ENCODE data around the gene TES. TPM values are rescaled to one million over a fixed set of nuclear protein-coding genes. Genes with fewer than 3 reads are reported as not detected.

TES gene
- total RNA-seq, 2 donors from 2014 or later = 18.0 to 23.3 TPM

DNA sequence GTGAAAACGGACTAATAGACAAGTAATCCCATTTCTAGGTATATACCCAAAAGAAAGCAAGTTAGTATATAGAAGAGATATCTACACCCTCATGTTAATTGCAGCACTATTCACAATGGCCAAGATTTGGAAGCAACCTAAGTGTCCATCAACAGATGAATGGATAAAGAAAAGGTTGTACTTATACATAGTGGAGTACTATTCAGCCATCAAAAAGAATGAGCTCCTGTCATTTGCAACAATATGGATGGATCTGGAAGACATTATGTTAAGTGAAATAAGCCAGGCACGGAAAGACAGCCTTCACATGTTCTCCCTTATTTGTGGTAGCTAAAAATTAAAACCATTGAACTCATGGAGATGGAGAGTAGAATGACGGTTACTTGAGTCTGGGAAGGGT, 88.2 kb downstream of the TES start:
- H3K36me3 ChIP-seq = no peaks in the 10 kb centered on the region
- H3K9me3 ChIP-seq = no peaks in the 10 kb centered on the region
- H3K4me3 ChIP-seq = no peak overlapping the region
- H3K4me1 ChIP-seq = no peaks in the 10 kb centered on the region
- no peak for DNase-seq (ENCODE audit: low spot score)
- H3K27ac ChIP-seq = no peak overlapping the region
- TF ChIP-seq, protein P1, sequence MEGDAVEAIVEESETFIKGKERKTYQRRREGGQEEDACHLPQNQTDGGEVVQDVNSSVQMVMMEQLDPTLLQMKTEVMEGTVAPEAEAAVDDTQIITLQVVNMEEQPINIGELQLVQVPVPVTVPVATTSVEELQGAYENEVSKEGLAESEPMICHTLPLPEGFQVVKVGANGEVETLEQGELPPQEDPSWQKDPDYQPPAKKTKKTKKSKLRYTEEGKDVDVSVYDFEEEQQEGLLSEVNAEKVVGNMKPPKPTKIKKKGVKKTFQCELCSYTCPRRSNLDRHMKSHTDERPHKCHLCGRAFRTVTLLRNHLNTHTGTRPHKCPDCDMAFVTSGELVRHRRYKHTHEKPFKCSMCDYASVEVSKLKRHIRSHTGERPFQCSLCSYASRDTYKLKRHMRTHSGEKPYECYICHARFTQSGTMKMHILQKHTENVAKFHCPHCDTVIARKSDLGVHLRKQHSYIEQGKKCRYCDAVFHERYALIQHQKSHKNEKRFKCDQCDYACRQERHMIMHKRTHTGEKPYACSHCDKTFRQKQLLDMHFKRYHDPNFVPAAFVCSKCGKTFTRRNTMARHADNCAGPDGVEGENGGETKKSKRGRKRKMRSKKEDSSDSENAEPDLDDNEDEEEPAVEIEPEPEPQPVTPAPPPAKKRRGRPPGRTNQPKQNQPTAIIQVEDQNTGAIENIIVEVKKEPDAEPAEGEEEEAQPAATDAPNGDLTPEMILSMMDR (IDR thresholded peaks at IDR 0.05) = no peak
- H3K27me3 ChIP-seq = no peaks in the 10 kb centered on the region

DNA sequence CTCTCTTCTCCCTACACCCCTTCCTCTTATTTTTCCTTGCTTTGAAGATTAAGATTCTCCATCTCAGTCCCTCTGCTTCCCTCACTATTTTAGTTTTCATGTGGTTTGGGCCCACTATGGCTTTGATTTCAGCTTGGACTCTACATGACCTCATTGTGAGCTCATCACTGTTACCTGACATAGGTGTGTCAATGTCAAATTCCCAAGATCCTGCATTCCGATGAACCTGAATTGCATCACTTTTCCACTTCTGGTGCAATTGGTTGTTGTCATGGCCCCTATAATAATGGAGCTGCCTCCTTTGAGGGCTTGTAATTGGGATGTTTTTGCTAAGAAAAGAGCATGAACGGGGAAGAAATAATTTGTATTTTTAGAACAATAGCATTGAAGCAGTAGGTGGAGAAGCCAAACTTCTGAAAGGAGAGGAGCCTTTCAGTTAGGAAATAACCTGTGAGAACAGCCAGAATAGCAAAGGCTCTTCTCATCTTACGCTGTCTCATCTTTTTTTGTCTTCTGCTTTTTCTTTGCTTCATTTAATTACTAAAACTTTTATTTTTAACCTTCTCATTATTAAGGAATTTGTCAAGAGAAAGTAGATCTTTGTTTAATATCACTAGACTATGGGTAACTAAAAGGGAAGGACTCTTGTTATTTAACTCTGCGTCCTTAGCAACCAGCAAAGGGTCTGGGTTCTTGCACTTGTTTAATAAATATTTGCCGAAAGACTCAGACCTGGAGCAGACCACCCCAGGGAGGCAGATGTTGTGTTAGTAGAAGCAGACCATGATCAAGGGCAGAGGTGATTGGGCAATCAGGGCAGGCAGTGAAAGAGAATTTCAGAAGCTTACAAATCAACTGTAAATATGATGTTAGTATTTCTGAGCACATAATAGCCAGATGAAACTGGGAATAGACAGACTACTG, 95.4 kb downstream of the TES start:
- no peaks in the 10 kb centered on the region for H3K36me3 ChIP-seq
- H3K9me3 ChIP-seq = no peaks in the 10 kb centered on the region
- H3K4me3 ChIP-seq = no peak overlapping the region
- H3K4me1 ChIP-seq = no peaks in the 10 kb centered on the region
- TF ChIP-seq, protein P1 (IDR thresholded peaks at IDR 0.05) = no peak
- no peak overlapping the region for H3K27ac ChIP-seq
- H3K27me3 ChIP-seq = no peaks in the 10 kb centered on the region
- no peak for DNase-seq (ENCODE audit: low spot score)

DNA sequence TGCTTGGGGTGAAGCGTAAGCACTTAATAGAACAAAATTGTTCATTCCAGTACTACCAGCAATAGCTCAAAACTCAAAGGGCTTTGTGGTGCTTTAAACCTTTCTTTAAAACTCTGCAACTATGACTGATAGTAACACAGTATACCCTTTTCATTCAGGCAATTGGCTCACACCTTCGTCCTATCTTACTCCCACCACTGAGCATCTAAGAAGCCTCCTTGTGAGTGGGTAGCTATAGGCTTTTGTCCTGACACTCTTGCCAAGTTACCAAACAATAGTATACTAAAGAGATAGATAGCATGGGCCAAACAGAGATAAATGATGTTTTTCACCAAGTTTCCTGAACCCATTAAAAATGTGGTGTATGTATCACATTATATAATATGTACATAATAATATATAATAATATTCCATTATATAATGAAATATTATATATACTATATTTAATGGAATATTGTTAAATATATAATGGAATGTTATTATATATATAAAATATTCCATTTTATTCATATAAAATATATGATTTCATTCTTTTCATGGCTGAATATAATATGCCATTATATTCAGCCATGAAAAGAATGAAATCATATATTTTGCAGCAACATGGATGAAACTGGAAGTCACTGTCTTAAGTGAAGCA, 96.2 kb downstream of the TES start:
- TF ChIP-seq, protein P1 (IDR thresholded peaks at IDR 0.05) = no peak

DNA sequence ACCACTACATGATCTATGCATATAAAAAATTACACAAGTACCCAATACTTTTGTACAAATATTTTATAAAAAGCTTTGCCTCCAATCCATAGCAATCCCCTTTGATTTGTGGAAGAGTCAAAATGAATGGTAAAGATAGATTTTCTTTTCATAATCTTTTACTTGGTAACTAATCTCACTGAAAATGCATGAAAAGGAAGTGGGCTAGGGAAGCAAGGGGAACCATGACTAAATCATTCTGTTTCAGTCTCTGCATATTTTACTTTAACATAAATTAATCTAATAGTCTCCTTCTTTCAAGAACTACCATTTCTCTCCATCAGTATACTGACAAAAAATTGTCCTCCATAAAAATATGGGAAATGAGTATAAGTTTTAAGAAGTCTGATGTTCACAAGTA, 96.9 kb downstream of the TES start:
- Histone ChIP-seq H3K27ac (no peak overlapping the region), H3K27me3 (no peaks in the 10 kb centered on the region), H3K36me3 (no peaks in the 10 kb centered on the region), H3K9me3 (no peaks in the 10 kb centered on the region), H3K4me1 (no peaks in the 10 kb centered on the region), H3K4me3 (no peak overlapping the region)
- TF ChIP-seq, protein P1 (IDR thresholded peaks at IDR 0.05) = no peak
- no peak for DNase-seq (ENCODE audit: low spot score)

More for the DNA sequence above, 96.2 kb downstream of the TES start:
- no peaks in the 10 kb centered on the region for H3K27me3 ChIP-seq
- H3K4me3 ChIP-seq = no peak overlapping the region
- H3K9me3 ChIP-seq = no peaks in the 10 kb centered on the region
- no peaks in the 10 kb centered on the region for H3K4me1 ChIP-seq
- no peak overlapping the region for H3K27ac ChIP-seq
- DNase-seq (ENCODE audit: low spot score) = no peak
- H3K36me3 ChIP-seq = no peaks in the 10 kb centered on the region

Other genes with a start within 250 kb of the TES start
- gene TFEC, start 179.8 kb upstream of the TES start, total RNA-seq = 1 to 10 TPM; 1.9 to 2.1 TPM

All from right atrium auricular region (tissue), 2 donors.